Gastroesophageal sphincter (tissue), 4 donors: ENCODE results near the gene FAXDC2. TPM values are rescaled to one million over a fixed set of nuclear protein-coding genes. Genes with fewer than 3 reads are reported as not detected.
A peak's percentile ranks its signal among the peaks of the same experiment; 100 is the strongest.

Experiments
- ATAC-seq: fragments of 150-250 bp; one replicate; pipeline ENCODE4 v1.9.1; 2016; ENCODE audit warnings: mild to moderate bottlenecking, moderate library complexity
- H3K27ac ChIP-seq, 4 donors: fragments of 200-600 bp; sonication (generic) in 3 of 4; 1 replicate in 3 of 4; 2 replicates in 1 of 4; pipeline ENCODE4 v1.5.1; 2016 to 2019
- H3K27me3 ChIP-seq: fragments of 200-600 bp; sonication (generic); one replicate; pipeline ENCODE4 v1.5.1; 2019
- H3K36me3 ChIP-seq, 2 donors: fragments of 200-600 bp; sonication (generic); one replicate each; pipeline ENCODE4 v1.5.1; 2019; ENCODE audit warnings: control low read depth in 1 of 2
- H3K4me1 ChIP-seq, 3 donors: fragments of 200-600 bp; sonication (generic); 1 replicate in 2 of 3; 2 replicates in 1 of 3; pipeline ENCODE4 v1.5.1; 2016 to 2019; ENCODE audit warnings: control low read depth in 2 of 3
- H3K4me3 ChIP-seq, 2 donors: fragments of 200-600 bp; sonication (generic); one replicate each; pipeline ENCODE4 v1.5.1; 2019; ENCODE audit warnings: mild to moderate bottlenecking in 1 of 2, moderate library complexity in 1 of 2
- H3K9me3 ChIP-seq, 3 donors: fragments of 200-600 bp; sonication (generic); one replicate each; pipeline ENCODE4 v1.5.1; 2017 to 2019; ENCODE audit warnings: control low read depth in 2 of 3
- EP300 ChIP-seq: sonication (generic); formaldehyde crosslinking; IDR thresholded peaks from one replicate; pipeline ENCODE4 v1.6.1; 2017; ENCODE audit warnings: antibody characterized with exemption, mild to moderate bottlenecking
- POLR2A ChIP-seq, 2 donors: fragments of 450-650 bp; IDR thresholded peaks; one replicate each; pipeline ENCODE4 v1.6.1; 2017; ENCODE audit warnings: antibody characterized with exemption in 2 of 2, mild to moderate bottlenecking in 2 of 2, moderate library complexity in 1 of 2
- POLR2AphosphoS5 ChIP-seq: sonication (generic); formaldehyde crosslinking; IDR thresholded peaks from one replicate; pipeline ENCODE4 v1.6.1; 2017; ENCODE audit warnings: antibody characterized with exemption
- WGBS, 2 donors: methylation state at CpG; one replicate each; pipeline ENCODE4 v1.1.5; 2018; ENCODE audit warnings: low coverage in 1 of 2; 5-methylcytosine and 5-hydroxymethylcytosine counted together
- total RNA-seq, 4 donors: library from RNA; depleted of rRNA; stranded (reverse); fragments of >200 nt; gene quantifications; one replicate each; pipeline ENCODE4 v1.1.0, GENCODE V29; 2016
- TF ChIP-seq, protein P1 (sequence below), 4 experiments: fragments of 200-600 bp in 2 of 4; fragments of 450-650 bp in 2 of 4; sonication (generic) in 1 of 4; IDR thresholded peaks; one replicate each; pipeline ENCODE4 v1.5.1; 2017 to 2019; ENCODE audit warnings: antibody characterized with exemption in 4 of 4, mild to moderate bottlenecking in 2 of 4, moderate library complexity in 2 of 4

The FAXDC2 gene
- total RNA-seq, 4 donors from 2014 or later = 26.6 to 75.5 (median 46.4) TPM

DNA sequence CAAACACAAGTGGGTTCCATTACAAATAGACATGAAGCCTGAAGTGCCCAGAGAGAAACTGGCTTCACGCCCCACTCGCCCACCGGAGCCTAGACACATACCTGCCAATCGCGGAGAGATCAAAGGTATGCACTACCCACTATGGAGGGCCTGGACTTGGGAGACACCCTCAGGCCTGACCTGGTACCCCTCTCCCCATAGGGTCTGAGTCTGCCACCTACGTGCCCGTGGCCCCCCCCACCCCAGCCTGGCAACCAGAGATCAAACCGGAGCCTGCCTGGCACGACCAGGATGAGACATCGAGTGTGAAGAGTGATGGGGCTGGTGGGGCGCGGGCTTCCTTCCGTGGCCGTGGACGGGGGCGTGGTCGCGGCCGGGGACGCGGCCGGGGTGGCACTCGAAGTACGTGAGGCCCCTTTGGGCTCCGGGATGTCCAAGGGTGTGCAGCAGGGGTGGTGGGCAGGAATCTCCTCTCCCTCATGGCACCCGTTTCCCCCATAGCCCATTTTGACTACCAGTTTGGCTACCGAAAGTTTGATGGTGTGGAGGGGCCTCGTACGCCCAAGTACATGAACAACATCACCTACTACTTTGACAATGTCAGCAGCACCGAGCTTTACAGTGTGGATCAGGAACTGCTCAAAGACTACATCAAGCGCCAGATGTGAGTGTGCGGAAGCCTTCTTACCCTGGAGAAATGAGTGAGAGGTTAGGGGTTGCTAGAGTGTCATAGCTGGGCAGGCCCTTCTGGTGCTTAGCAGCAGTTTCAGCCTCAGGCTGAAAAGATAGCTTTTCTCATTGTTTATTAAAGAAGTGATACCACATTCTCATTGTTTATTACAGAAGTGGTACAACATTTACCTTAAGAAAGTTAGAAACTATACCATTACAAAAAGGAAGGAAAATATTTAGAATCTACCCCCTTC, 56.5 kb downstream of the FAXDC2 start:
- TF ChIP-seq POLR2A (IDR thresholded peaks at IDR 0.05) (no peak), EP300 (no peak), POLR2AphosphoS5 (no peak)
- TF ChIP-seq, protein P1, sequence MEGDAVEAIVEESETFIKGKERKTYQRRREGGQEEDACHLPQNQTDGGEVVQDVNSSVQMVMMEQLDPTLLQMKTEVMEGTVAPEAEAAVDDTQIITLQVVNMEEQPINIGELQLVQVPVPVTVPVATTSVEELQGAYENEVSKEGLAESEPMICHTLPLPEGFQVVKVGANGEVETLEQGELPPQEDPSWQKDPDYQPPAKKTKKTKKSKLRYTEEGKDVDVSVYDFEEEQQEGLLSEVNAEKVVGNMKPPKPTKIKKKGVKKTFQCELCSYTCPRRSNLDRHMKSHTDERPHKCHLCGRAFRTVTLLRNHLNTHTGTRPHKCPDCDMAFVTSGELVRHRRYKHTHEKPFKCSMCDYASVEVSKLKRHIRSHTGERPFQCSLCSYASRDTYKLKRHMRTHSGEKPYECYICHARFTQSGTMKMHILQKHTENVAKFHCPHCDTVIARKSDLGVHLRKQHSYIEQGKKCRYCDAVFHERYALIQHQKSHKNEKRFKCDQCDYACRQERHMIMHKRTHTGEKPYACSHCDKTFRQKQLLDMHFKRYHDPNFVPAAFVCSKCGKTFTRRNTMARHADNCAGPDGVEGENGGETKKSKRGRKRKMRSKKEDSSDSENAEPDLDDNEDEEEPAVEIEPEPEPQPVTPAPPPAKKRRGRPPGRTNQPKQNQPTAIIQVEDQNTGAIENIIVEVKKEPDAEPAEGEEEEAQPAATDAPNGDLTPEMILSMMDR (IDR thresholded peaks at IDR 0.05) = no peak
- Histone ChIP-seq H3K36me3 (peaks cover 0 to 76% of the 10 kb centered on the region in 2 donors), H3K4me3 (no peak overlapping the region), H3K4me1 (peaks cover 0 to 22% (median 0%) of the 10 kb centered on the region in 3 donors), H3K9me3 (no peaks in the 10 kb centered on the region), H3K27me3 (no peaks in the 10 kb centered on the region), H3K27ac (peak overlapping the region in 1 of 4 donors; percentile 5)
- no peak for ATAC-seq
- 80 to 92% methylated on average over 3 to 6 of the region's 32 CpGs for WGBS, 2 donors

DNA sequence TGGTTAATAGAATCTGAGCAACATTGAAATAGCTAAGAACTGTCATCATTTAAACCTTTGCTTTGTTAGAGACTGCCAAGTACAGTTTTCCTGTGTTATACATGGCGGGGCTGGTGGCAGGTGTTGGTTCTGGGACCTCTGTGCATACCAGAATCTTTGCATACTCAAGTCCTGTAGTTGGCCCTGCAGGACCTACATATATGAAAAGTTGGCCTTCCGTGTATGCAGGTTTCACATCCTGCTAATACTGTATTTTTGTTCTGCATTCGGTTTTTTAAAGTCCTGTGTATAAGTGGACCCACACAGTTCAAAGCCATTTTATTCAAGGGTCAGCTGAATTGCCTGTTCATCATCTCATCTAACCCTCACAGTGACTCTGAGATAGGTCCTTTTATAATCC, 58.9 kb downstream of the FAXDC2 start:
- TF ChIP-seq, protein P1 (IDR thresholded peaks at IDR 0.05) = no peak
- TF ChIP-seq POLR2AphosphoS5 (no peak), EP300 (no peak), POLR2A (IDR thresholded peaks at IDR 0.05) (no peak)
- Histone ChIP-seq H3K36me3 (peaks cover 0 to 59% of the 10 kb centered on the region in 2 donors), H3K4me3 (no peak overlapping the region), H3K9me3 (no peaks in the 10 kb centered on the region), H3K4me1 (peaks cover 0 to 45% (median 19%) of the 10 kb centered on the region in 3 donors), H3K27ac (no peak overlapping the region), H3K27me3 (no peaks in the 10 kb centered on the region)
- WGBS, 2 donors = 88 to 94% methylated on average over 3 of the region's 3 CpGs
- ATAC-seq = no peak

DNA sequence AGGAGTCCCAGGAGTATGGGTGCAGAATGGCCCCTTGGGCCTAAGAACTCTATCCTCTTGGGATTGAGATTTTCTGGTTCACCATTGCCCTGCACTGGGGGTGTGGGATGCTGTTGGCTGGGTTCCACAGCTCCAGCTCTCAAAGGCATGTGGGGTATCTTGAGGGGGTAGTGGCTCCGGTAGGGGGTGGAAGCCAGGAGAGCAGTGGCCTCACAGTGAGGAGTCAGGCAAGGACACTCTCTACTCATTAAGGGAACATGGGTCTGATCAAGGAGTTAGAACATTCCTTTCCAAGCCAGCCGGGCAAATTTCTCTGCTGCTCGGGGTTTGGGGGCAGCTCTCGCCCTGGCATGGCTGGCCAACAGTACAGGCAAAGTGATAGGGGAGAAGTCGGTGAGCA, 62.2 kb downstream of the FAXDC2 start:
- no peak for ATAC-seq
- no peaks in the 10 kb centered on the region for H3K9me3 ChIP-seq
- no peaks in the 10 kb centered on the region for H3K27me3 ChIP-seq
- H3K36me3 ChIP-seq = peaks cover 0 to 31% of the 10 kb centered on the region in 2 donors
- 20 to 60% methylated on average over 1 of the region's 5 CpGs for WGBS, 2 donors
- peaks cover 3 to 57% (median 33%) of the 10 kb centered on the region in 3 donors for H3K4me1 ChIP-seq
- no peak overlapping the region for H3K4me3 ChIP-seq
- TF ChIP-seq, protein P1 (IDR thresholded peaks at IDR 0.05) = no peak
- TF ChIP-seq POLR2AphosphoS5 (no peak), EP300 (no peak), POLR2A (IDR thresholded peaks at IDR 0.05) (no peak)
- no peak overlapping the region for H3K27ac ChIP-seq

DNA sequence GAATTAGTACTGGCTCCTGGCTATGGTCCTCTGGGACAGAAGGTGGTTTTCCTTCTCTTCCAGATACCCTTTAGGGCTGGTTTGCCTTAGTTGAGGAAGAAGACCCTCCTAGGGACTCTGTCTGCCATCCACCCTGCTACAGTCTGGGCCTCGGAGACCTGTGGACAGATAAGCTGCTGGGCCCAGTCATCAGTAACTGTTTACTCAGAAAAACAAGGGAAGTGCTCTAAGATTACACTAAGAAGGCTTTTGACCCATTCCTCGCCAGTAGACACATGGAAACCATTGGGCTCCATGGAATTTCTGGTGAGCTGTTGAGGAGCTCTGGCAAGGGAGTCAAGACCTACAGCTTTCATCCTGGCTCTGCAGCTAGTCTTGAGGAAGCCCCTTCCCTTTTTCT, 64.0 kb downstream of the FAXDC2 start:
- WGBS, 2 donors = 67 to 100% methylated on average over 1 of the region's 2 CpGs
- TF ChIP-seq POLR2AphosphoS5 = no peak
- TF ChIP-seq EP300 = no peak
- no peak for TF ChIP-seq POLR2A (IDR thresholded peaks at IDR 0.05)
- TF ChIP-seq, protein P1 (IDR thresholded peaks at IDR 0.05) = no peak
- Histone ChIP-seq H3K27ac (no peak overlapping the region), H3K9me3 (no peaks in the 10 kb centered on the region), H3K27me3 (no peaks in the 10 kb centered on the region), H3K36me3 (peaks cover 0 to 14% of the 10 kb centered on the region in 2 donors), H3K4me1 (peaks cover 6 to 75% (median 47%) of the 10 kb centered on the region in 3 donors), H3K4me3 (no peak overlapping the region)
- no peak for ATAC-seq

DNA sequence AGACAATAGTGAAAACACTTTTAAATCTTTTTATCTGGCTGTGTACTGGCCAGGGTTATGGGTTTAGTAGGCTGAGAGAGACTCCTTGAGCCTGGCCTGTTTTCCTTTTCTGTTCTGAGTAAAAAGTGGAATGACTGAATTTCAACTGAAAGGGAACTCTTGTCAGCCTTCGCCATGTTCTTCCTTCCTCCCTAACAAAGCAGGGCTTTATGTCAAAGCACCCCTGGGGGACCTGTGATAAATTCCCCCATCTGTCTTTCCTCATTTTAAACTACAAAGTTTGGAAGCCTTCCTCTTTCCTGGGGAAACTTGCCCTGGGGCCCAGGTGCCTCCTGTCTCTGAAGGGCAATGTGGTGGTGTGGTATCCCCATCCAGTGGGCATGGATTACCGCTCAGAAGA, 65.5 kb downstream of the FAXDC2 start:
- Histone ChIP-seq H3K27ac (no peak overlapping the region), H3K4me3 (no peak overlapping the region), H3K4me1 (peaks cover 6 to 91% (median 54%) of the 10 kb centered on the region in 3 donors), H3K9me3 (no peaks in the 10 kb centered on the region), H3K27me3 (no peaks in the 10 kb centered on the region), H3K36me3 (no peaks in the 10 kb centered on the region)
- WGBS, 2 donors = 67 to 100% methylated on average over 1 of the region's 2 CpGs
- TF ChIP-seq POLR2A (IDR thresholded peaks at IDR 0.05) (no peak), EP300 (no peak), POLR2AphosphoS5 (no peak)
- TF ChIP-seq, protein P1 (IDR thresholded peaks at IDR 0.05) = no peak
- no peak for ATAC-seq
